GM12878 (cell line): Measurements from ENCODE around the gene RFT1. TPM values are rescaled to one million over a fixed set of nuclear protein-coding genes. Genes with fewer than 3 reads are reported as not detected.

ENCODE experiments used
- ATF7 ChIP-seq: fragments of 450-650 bp; IDR thresholded peaks from 2 replicates; pipeline ENCODE4 v1.6.1; 2016; ENCODE audit warnings: low read depth, mild to moderate bottlenecking
- DPF2 ChIP-seq: fragments of 450-650 bp; IDR thresholded peaks from 2 replicates; pipeline ENCODE4 v1.6.1; 2017; ENCODE audit warnings: mild to moderate bottlenecking
- KLF5 ChIP-seq: fragments of 450-650 bp; IDR thresholded peaks from 2 replicates; pipeline ENCODE4 v1.6.1; 2014; ENCODE audit warnings: mild to moderate bottlenecking; ENCODE audit not compliant: partially characterized antibody
- MEF2B ChIP-seq: fragments of 450-650 bp; IDR thresholded peaks from 2 replicates; pipeline ENCODE4 v1.6.1; 2018; ENCODE audit warnings: mild to moderate bottlenecking, moderate library complexity; ENCODE audit not compliant: partially characterized antibody, poor library complexity, severe bottlenecking
- MTA2 ChIP-seq: fragments of 450-650 bp; IDR thresholded peaks from 2 replicates; pipeline ENCODE4 v1.6.1; 2016; ENCODE audit warnings: low read depth, mild to moderate bottlenecking, moderate library complexity
- RUNX3 ChIP-seq: IDR thresholded peaks from 2 replicates; pipeline ENCODE4 v1.6.1; 2012; ENCODE audit warnings: low read length, inconsistent platforms
- SRF ChIP-seq, 2 experiments: IDR thresholded peaks; 2 replicates each; pipeline ENCODE4 v1.6.1; 2011; ENCODE audit warnings: low read depth in 2 of 2, low read length in 2 of 2, mild to moderate bottlenecking in 1 of 2, moderate library complexity in 1 of 2
- YBX1 ChIP-seq: fragments of 450-650 bp; IDR thresholded peaks from 2 replicates; pipeline ENCODE4 v1.6.1; 2016; ENCODE audit warnings: antibody characterized with exemption
- ZNF622 ChIP-seq: fragments of 450-650 bp; IDR thresholded peaks from 2 replicates; pipeline ENCODE4 v1.6.1; 2017; ENCODE audit warnings: mild to moderate bottlenecking, inconsistent platforms
- polyA plus RNA-seq, 11 experiments: library from polyadenylated mRNA; depleted of rRNA in 4 of 11; unstranded in 6 of 11; stranded (reverse) in 5 of 11; fragments of >200 nt; fragmentation: Nextera tagmentation in 4 of 11; fragmentation: Illumina TruSeq in 1 of 11; extraction: Ambion mirVana in 4 of 11; extraction: Trizol in 1 of 11; gene quantifications; 1 replicate in 1 of 11; 2 replicates in 10 of 11; pipeline versions ENCODE4 v1.2.1 to v1.2.3, GENCODE V29; 2011 to 2016; ENCODE audit warnings: inconsistent platforms in 2 of 11, missing spikeins in 2 of 11, low read depth in 1 of 11
- total RNA-seq, 4 experiments: library from RNA; depleted of rRNA in 3 of 4; stranded (reverse); fragments of >200 nt in 3 of 4; fragmentation: Illumina TruSeq in 1 of 4; extraction: Trizol in 1 of 4; gene quantifications; 2 replicates each; pipeline versions ENCODE4 v1.2.1 to v1.2.3, GENCODE V29; 2013 to 2021
- TF ChIP-seq, protein P1 (sequence below): fragments of 450-650 bp; IDR thresholded peaks from 2 replicates; pipeline ENCODE4 v1.6.1; 2016; ENCODE audit warnings: mild to moderate bottlenecking, moderate library complexity, borderline replicate concordance
- TF ChIP-seq, protein P2 (sequence below), 3 experiments: IDR thresholded peaks in 2 of 3; conservative IDR thresholded peaks in 1 of 3; 2 replicates each; pipeline ENCODE4 v1.5.1; 2011; ENCODE audit warnings: low read depth in 3 of 3, low read length in 3 of 3, mild to moderate bottlenecking in 3 of 3, control low read depth in 2 of 3, moderate library complexity in 2 of 3, inconsistent platforms in 1 of 3, mixed read lengths in 1 of 3; ENCODE audit not compliant: control insufficient read depth in 2 of 3, insufficient read depth in 1 of 3; ENCODE audit errors: extremely low read depth in 1 of 3
- TF ChIP-seq, protein P3 (sequence below): IDR thresholded peaks from 2 replicates; pipeline ENCODE4 v1.6.1; 2012; ENCODE audit warnings: low read depth, low read length, improper control_type of control experiment

RFT1 gene
- total and polyA plus RNA-seq, 10 of the 15 experiments (the other 5 are each of a cell fraction or from before 2014, with no cell fraction given): 16.6 to 75.1 (median 34.5) TPM

- TF ChIP-seq, protein P1, sequence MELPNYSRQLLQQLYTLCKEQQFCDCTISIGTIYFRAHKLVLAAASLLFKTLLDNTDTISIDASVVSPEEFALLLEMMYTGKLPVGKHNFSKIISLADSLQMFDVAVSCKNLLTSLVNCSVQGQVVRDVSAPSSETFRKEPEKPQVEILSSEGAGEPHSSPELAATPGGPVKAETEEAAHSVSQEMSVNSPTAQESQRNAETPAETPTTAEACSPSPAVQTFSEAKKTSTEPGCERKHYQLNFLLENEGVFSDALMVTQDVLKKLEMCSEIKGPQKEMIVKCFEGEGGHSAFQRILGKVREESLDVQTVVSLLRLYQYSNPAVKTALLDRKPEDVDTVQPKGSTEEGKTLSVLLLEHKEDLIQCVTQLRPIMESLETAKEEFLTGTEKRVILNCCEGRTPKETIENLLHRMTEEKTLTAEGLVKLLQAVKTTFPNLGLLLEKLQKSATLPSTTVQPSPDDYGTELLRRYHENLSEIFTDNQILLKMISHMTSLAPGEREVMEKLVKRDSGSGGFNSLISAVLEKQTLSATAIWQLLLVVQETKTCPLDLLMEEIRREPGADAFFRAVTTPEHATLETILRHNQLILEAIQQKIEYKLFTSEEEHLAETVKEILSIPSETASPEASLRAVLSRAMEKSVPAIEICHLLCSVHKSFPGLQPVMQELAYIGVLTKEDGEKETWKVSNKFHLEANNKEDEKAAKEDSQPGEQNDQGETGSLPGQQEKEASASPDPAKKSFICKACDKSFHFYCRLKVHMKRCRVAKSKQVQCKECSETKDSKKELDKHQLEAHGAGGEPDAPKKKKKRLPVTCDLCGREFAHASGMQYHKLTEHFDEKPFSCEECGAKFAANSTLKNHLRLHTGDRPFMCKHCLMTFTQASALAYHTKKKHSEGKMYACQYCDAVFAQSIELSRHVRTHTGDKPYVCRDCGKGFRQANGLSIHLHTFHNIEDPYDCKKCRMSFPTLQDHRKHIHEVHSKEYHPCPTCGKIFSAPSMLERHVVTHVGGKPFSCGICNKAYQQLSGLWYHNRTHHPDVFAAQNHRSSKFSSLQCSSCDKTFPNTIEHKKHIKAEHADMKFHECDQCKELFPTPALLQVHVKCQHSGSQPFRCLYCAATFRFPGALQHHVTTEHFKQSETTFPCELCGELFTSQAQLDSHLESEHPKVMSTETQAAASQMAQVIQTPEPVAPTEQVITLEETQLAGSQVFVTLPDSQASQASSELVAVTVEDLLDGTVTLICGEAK: no peak; the same call in 1 of the 2 replicates
- TF ChIP-seq, protein P2, sequence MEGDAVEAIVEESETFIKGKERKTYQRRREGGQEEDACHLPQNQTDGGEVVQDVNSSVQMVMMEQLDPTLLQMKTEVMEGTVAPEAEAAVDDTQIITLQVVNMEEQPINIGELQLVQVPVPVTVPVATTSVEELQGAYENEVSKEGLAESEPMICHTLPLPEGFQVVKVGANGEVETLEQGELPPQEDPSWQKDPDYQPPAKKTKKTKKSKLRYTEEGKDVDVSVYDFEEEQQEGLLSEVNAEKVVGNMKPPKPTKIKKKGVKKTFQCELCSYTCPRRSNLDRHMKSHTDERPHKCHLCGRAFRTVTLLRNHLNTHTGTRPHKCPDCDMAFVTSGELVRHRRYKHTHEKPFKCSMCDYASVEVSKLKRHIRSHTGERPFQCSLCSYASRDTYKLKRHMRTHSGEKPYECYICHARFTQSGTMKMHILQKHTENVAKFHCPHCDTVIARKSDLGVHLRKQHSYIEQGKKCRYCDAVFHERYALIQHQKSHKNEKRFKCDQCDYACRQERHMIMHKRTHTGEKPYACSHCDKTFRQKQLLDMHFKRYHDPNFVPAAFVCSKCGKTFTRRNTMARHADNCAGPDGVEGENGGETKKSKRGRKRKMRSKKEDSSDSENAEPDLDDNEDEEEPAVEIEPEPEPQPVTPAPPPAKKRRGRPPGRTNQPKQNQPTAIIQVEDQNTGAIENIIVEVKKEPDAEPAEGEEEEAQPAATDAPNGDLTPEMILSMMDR (IDR thresholded peaks at IDR 0.05 in 2 of 3, conservative IDR thresholded peaks at IDR 0.05 in 1 of 3; ENCODE audit: control insufficient read depth in 2 of 3, extremely low read depth in 1 of 3, insufficient read depth in 1 of 3, low read depth in 3 of 3, low read length in 3 of 3): peak; percentile 56 to 68 (median 62)
- TF ChIP-seq DPF2 (peak; percentile 57; the same call in 1 of the 2 replicates), ZNF622 (no peak), ATF7 (0 out of 2 replicates have a peak, but pooled peaks have one; percentile 20), MEF2B (peak; percentile 42), RUNX3 (no peak; the same call in 1 of the 2 replicates), YBX1 (no peak), MTA2 (peak; percentile 18), KLF5 (peak; percentile 62), SRF (IDR thresholded peaks at IDR 0.05; ENCODE audit: low read depth in 2 of 2, low read length in 2 of 2) (no peak)
- TF ChIP-seq, protein P3, sequence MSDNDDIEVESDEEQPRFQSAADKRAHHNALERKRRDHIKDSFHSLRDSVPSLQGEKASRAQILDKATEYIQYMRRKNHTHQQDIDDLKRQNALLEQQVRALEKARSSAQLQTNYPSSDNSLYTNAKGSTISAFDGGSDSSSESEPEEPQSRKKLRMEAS: no peak
- TF ChIP-seq, all 136 proteins: peak for 27
These were observed 83.8 kb downstream of the RFT1 start (continued) for GRCh38 chr3:53046171-53047170.
